Tibial nerve (tissue), 4 donors: ENCODE results near the gene NUDT4B. TPM values are rescaled to one million over a fixed set of nuclear protein-coding genes. Genes with fewer than 3 reads are reported as not detected.
"Not testable (repeated sequence)": the region's sequence is repeated elsewhere in the genome, so short reads cannot be mapped to it uniquely, and the experiment has no call there.

Source experiments
- DNase-seq, 2 donors: peaks; one replicate each; pipeline ENCODE4 v3.0.0-alpha.2; 2019; ENCODE audit warnings: low spot score in 2 of 2
- H3K27ac ChIP-seq, 4 donors: fragments of 200-600 bp; sonication (generic) in 3 of 4; one replicate each; pipeline ENCODE4 v1.5.1; 2017 to 2019; ENCODE audit warnings: mild to moderate bottlenecking in 1 of 4
- H3K27me3 ChIP-seq, 2 donors: fragments of 200-600 bp; sonication (generic) in 1 of 2; one replicate each; pipeline versions ENCODE4 v1.5.1 to v1.6.0; 2017 to 2019
- H3K36me3 ChIP-seq, 3 donors: fragments of 200-600 bp; sonication (generic); one replicate each; pipeline ENCODE4 v1.5.1; 2018 to 2019
- H3K4me1 ChIP-seq, 4 donors: fragments of 200-600 bp; sonication (generic) in 3 of 4; one replicate each; pipeline ENCODE4 v1.5.1; 2017 to 2019
- H3K4me3 ChIP-seq, 4 donors: fragments of 200-600 bp; sonication (generic) in 3 of 4; one replicate each; pipeline ENCODE4 v1.5.1; 2017 to 2019; ENCODE audit warnings: mild to moderate bottlenecking in 1 of 4, moderate library complexity in 1 of 4
- H3K9me3 ChIP-seq, 4 donors: fragments of 200-600 bp; sonication (generic) in 3 of 4; one replicate each; pipeline ENCODE4 v1.5.1; 2017 to 2019
- WGBS, 2 donors: methylation state at CpG; one replicate each; pipeline ENCODE4 v1.1.5; 2018; 5-methylcytosine and 5-hydroxymethylcytosine counted together
- total RNA-seq, 4 donors: library from RNA; depleted of rRNA; stranded (reverse); fragments of >200 nt; gene quantifications; one replicate each; pipeline ENCODE4 v1.1.0, GENCODE V29; 2016

NUDT4B gene
- 1 to 10 TPM in 3 of 4 donors, under 1 TPM in 1; 0.63 to 6.9 (median 5.6) TPM for total RNA-seq

- not testable (repeated sequence) for H3K4me3 ChIP-seq, H3K9me3 ChIP-seq, DNase-seq, H3K36me3 ChIP-seq, H3K4me1 ChIP-seq, H3K27me3 ChIP-seq, H3K27ac ChIP-seq
- no CpG with 5 or more reads among the region's 68 CpGs for WGBS, 2 donors
These were observed at the start of gene NUDT4B for GRCh38 chr1:148748563-148749334. NUDT4B (plus strand) TSS chr1:148748774; CDS start chr1:148748953, 179 bp downstream.

GRCh38 chr1:148699357-148699756 lies 49.2 kb upstream of the NUDT4B start:
- not testable (repeated sequence) for H3K9me3 ChIP-seq, H3K27ac ChIP-seq, H3K4me3 ChIP-seq, H3K36me3 ChIP-seq, DNase-seq, H3K4me1 ChIP-seq, H3K27me3 ChIP-seq
- WGBS, 2 donors, result no CpG with 5 or more reads among the region's 5 CpGs

- not testable (repeated sequence) for H3K27me3 ChIP-seq, H3K27ac ChIP-seq, H3K36me3 ChIP-seq, H3K4me3 ChIP-seq, H3K9me3 ChIP-seq, DNase-seq, H3K4me1 ChIP-seq
- 38 to 57% methylated on average over 1 of the region's 1 CpG for WGBS, 2 donors
These were observed 46.3 kb upstream of the NUDT4B start for GRCh38 chr1:148702242-148702641.

GRCh38 chr1:148703973-148704591 lies 44.5 kb upstream of the NUDT4B start:
- H3K27me3 ChIP-seq, H3K36me3 ChIP-seq, DNase-seq, H3K4me1 ChIP-seq, H3K27ac ChIP-seq, H3K4me3 ChIP-seq, H3K9me3 ChIP-seq: not testable (repeated sequence)
- WGBS, 2 donors, result no CpG with 5 or more reads among the region's 5 CpGs

GRCh38 chr1:148705316-148705948 lies 43.1 kb upstream of the NUDT4B start:
- WGBS, 2 donors, result no CpG with 5 or more reads among the region's 4 CpGs
- H3K27ac ChIP-seq, H3K27me3 ChIP-seq, H3K4me1 ChIP-seq, DNase-seq, H3K9me3 ChIP-seq, H3K4me3 ChIP-seq, H3K36me3 ChIP-seq: not testable (repeated sequence)

- DNase-seq, H3K4me3 ChIP-seq, H3K4me1 ChIP-seq, H3K9me3 ChIP-seq, H3K36me3 ChIP-seq, H3K27ac ChIP-seq, H3K27me3 ChIP-seq: not testable (repeated sequence)
- no CpG with 5 or more reads among the region's 1 CpG for WGBS, 2 donors
These were observed 39.7 kb upstream of the NUDT4B start for GRCh38 chr1:148708779-148709333.

- not testable (repeated sequence) for H3K27ac ChIP-seq, H3K36me3 ChIP-seq, H3K4me1 ChIP-seq, H3K27me3 ChIP-seq, DNase-seq, H3K9me3 ChIP-seq, H3K4me3 ChIP-seq
- no CpG with 5 or more reads among the region's 8 CpGs for WGBS, 2 donors
These were observed 37.6 kb upstream of the NUDT4B start for GRCh38 chr1:148710772-148711523.

GRCh38 chr1:148712353-148712752 lies 36.2 kb upstream of the NUDT4B start:
- not testable (repeated sequence) for H3K27ac ChIP-seq, H3K36me3 ChIP-seq, H3K4me3 ChIP-seq, H3K9me3 ChIP-seq, H3K4me1 ChIP-seq, DNase-seq, H3K27me3 ChIP-seq
- no CpG with 5 or more reads among the region's 1 CpG for WGBS, 2 donors

- not testable (repeated sequence) for H3K27ac ChIP-seq, H3K27me3 ChIP-seq, H3K4me1 ChIP-seq, DNase-seq, H3K36me3 ChIP-seq, H3K9me3 ChIP-seq, H3K4me3 ChIP-seq
- no CpG with 5 or more reads among the region's 3 CpGs for WGBS, 2 donors
These were observed 33.1 kb upstream of the NUDT4B start for GRCh38 chr1:148715518-148715917.

- not testable (repeated sequence) for H3K27me3 ChIP-seq
These were observed 31.5 kb upstream of the NUDT4B start for GRCh38 chr1:148716966-148717520.

GRCh38 chr1:148720918-148721317 lies 27.7 kb upstream of the NUDT4B start:
- H3K4me3 ChIP-seq, H3K9me3 ChIP-seq, H3K36me3 ChIP-seq, H3K27me3 ChIP-seq, H3K4me1 ChIP-seq, H3K27ac ChIP-seq, DNase-seq: not testable (repeated sequence)
- no CpG with 5 or more reads among the region's 9 CpGs for whole genome bisulfite sequencing, 2 donors

More at GRCh38 chr1:148716966-148717520, 31.5 kb upstream of the NUDT4B start:
- not testable (repeated sequence) for DNase-seq, H3K4me3 ChIP-seq, H3K36me3 ChIP-seq, H3K9me3 ChIP-seq, H3K4me1 ChIP-seq, H3K27ac ChIP-seq
- WGBS, 2 donors, result no CpG with 5 or more reads among the region's 1 CpG

- not testable (repeated sequence) for H3K36me3 ChIP-seq, DNase-seq, H3K4me3 ChIP-seq, H3K4me1 ChIP-seq, H3K27ac ChIP-seq, H3K27me3 ChIP-seq, H3K9me3 ChIP-seq
- WGBS, 2 donors, result 88% methylated on average over 1 of the region's 2 CpGs; no CpG with 5 or more reads in 1 of the 2 donors
These were observed 25.8 kb upstream of the NUDT4B start for GRCh38 chr1:148722758-148723157.

GRCh38 chr1:148723515-148723914 lies 25.1 kb upstream of the NUDT4B start:
- not testable (repeated sequence) for DNase-seq, H3K4me1 ChIP-seq, H3K27me3 ChIP-seq, H3K9me3 ChIP-seq, H3K27ac ChIP-seq, H3K36me3 ChIP-seq, H3K4me3 ChIP-seq
- WGBS, 2 donors, result no CpG with 5 or more reads among the region's 3 CpGs
